Dermis blood vessel endothelial cell (primary cell): ENCODE measurements around the gene ZSWIM7. TPM values are rescaled to one million over a fixed set of nuclear protein-coding genes. Genes with fewer than 3 reads are reported as not detected.

Experiments used
- DNase-seq: peaks from one replicate; pipeline ENCODE4 v3.0.0; 2010
- total RNA-seq: library from RNA; depleted of rRNA; stranded (reverse); fragments of >200 nt; gene quantifications from 2 replicates; pipeline ENCODE4 v1.2.3, GENCODE V29; 2014

The ZSWIM7 gene
- total RNA-seq, 1 donor from 2014 or later = 16.0 TPM

GRCh38 chr17:15928286-15928785, 71.2 kb downstream of the ZSWIM7 start:
- no peak for DNase-seq

Other genes starting within 250 kb of the ZSWIM7 start
- gene ADORA2B, start 54.6 kb downstream of the ZSWIM7 start, total RNA-seq = 3.6 and 8.2 TPM in 2 replicates
- gene TTC19, start 120 bp upstream of the ZSWIM7 start, total RNA-seq = 73.8 and 78.8 TPM in 2 replicates
- gene NCOR1, start 215.8 kb upstream of the ZSWIM7 start, total RNA-seq = 114 and 140 TPM in 2 replicates
- gene PIGL, start 217.5 kb upstream of the ZSWIM7 start, total RNA-seq = 9.2 and 10.1 TPM in 2 replicates